WTC11 (cell line): ENCODE results near the gene ARL4A. TPM values are rescaled to one million over a fixed set of nuclear protein-coding genes. Genes with fewer than 3 reads are reported as not detected.

Experiments used
- ATF6 ChIP-seq: sonication (generic); formaldehyde crosslinking; IDR thresholded peaks from 2 replicates; pipeline ENCODE4 v1.8.1; 2023; ENCODE audit warnings: mild to moderate bottlenecking, missing genetic modification reagents
- CBFB ChIP-seq: sonication (generic); formaldehyde crosslinking; IDR thresholded peaks from 2 replicates; pipeline ENCODE4 v1.8.1; 2022; ENCODE audit warnings: mild to moderate bottlenecking, low read depth, missing genetic modification reagents
- CTCF ChIP-seq: fragments of 200-600 bp; IDR thresholded peaks from 2 replicates; pipeline ENCODE4 v1.8.0; 2022; ENCODE audit warnings: antibody characterized with exemption
- JAZF1 ChIP-seq: fragments of 250-450 bp; sonication (Bioruptor Pico); IDR thresholded peaks from 2 replicates; pipeline ENCODE4 v1.9.0; 2021; ENCODE audit warnings: moderate library complexity, mild to moderate bottlenecking, inconsistent platforms
- SP1 ChIP-seq: sonication (generic); formaldehyde crosslinking; conservative IDR thresholded peaks from 2 replicates; pipeline ENCODE4 v1.8.1; 2022; ENCODE audit warnings: missing genetic modification reagents
- ZNF219 ChIP-seq: sonication (generic); formaldehyde crosslinking; IDR thresholded peaks from 2 replicates; pipeline ENCODE4 v1.8.0; 2023; ENCODE audit warnings: missing genetic modification reagents, mild to moderate bottlenecking, borderline replicate concordance
- ZNF532 ChIP-seq: fragments of 250-450 bp; sonication (Bioruptor Pico); IDR thresholded peaks from 2 replicates; pipeline ENCODE4 v1.9.0; 2021; ENCODE audit warnings: mild to moderate bottlenecking, borderline replicate concordance
- total RNA-seq: library from RNA; stranded (reverse); gene quantifications from 3 replicates; pipeline ENCODE4 v1.2.3, GENCODE V29; 2021
- TF ChIP-seq, protein P1 (sequence below): fragments of 250-450 bp; sonication (Bioruptor Pico); IDR thresholded peaks from 2 replicates; pipeline ENCODE4 v2.1.2; 2022; ENCODE audit warnings: mild to moderate bottlenecking, moderate library complexity
- TF ChIP-seq, protein P2 (sequence below): sonication (generic); formaldehyde crosslinking; IDR thresholded peaks from 2 replicates; pipeline ENCODE4 v1.8.0; 2022; ENCODE audit warnings: mild to moderate bottlenecking, missing genetic modification reagents
- TF ChIP-seq, protein P3 (sequence below): sonication (generic); formaldehyde crosslinking; IDR thresholded peaks from 2 replicates; pipeline ENCODE4 v1.8.0; 2023; ENCODE audit warnings: missing genetic modification reagents, mild to moderate bottlenecking, borderline replicate concordance

ARL4A gene
- total RNA-seq, 1 experiment from 2014 or later, result 25.4 TPM

DNA sequence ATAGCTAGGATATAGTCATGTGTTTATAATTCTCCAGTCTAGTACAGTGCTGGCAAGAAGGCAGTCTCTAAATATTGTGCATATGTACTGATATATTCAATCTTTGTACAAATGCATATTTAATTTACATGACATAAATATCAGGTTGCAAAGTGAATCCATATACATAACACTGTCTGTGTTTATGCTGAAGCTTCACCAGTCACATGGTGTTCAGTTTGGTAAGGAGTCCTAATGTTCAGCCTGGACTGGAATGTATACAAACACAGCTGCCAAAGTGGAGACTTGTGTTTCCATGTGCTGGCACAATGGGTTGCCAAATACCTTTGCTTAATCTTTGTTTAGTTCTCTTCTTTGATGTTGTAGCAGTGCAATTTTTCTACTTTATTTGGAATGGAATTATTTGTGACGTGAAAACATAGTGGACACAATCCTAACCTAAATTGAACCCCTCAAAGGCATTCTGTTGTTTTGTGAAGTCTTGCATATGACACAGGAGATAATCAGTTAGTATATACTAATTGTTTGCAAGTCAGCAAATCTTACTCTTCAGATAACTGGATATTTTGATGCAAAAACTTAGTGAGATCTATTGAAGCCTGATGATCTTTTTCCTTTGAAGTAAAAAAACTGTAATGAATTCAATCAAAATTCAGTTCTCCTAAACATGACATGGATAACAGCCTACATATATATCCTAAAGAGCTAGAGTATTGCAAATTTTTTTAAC, 17.3 kb upstream of the ARL4A start (continued):
- TF ChIP-seq, protein P1, sequence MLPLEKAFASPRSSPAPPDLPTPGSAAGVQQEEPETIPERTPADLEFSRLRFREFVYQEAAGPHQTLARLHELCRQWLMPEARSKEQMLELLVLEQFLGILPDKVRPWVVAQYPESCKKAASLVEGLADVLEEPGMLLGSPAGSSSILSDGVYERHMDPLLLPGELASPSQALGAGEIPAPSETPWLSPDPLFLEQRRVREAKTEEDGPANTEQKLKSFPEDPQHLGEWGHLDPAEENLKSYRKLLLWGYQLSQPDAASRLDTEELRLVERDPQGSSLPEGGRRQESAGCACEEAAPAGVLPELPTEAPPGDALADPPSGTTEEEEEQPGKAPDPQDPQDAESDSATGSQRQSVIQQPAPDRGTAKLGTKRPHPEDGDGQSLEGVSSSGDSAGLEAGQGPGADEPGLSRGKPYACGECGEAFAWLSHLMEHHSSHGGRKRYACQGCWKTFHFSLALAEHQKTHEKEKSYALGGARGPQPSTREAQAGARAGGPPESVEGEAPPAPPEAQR (CRISPR knock-in tag), result no peak
- TF ChIP-seq ZNF219 (CRISPR knock-in tag) (no peak), JAZF1 (CRISPR knock-in tag) (no peak), ATF6 (no peak), CTCF (no peak), CBFB (CRISPR knock-in tag) (no peak), SP1 (CRISPR knock-in tag) (no peak), ZNF532 (CRISPR knock-in tag) (no peak)
- TF ChIP-seq, protein P2, sequence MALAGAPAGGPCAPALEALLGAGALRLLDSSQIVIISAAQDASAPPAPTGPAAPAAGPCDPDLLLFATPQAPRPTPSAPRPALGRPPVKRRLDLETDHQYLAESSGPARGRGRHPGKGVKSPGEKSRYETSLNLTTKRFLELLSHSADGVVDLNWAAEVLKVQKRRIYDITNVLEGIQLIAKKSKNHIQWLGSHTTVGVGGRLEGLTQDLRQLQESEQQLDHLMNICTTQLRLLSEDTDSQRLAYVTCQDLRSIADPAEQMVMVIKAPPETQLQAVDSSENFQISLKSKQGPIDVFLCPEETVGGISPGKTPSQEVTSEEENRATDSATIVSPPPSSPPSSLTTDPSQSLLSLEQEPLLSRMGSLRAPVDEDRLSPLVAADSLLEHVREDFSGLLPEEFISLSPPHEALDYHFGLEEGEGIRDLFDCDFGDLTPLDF (CRISPR knock-in tag), result no peak
- TF ChIP-seq, protein P3, sequence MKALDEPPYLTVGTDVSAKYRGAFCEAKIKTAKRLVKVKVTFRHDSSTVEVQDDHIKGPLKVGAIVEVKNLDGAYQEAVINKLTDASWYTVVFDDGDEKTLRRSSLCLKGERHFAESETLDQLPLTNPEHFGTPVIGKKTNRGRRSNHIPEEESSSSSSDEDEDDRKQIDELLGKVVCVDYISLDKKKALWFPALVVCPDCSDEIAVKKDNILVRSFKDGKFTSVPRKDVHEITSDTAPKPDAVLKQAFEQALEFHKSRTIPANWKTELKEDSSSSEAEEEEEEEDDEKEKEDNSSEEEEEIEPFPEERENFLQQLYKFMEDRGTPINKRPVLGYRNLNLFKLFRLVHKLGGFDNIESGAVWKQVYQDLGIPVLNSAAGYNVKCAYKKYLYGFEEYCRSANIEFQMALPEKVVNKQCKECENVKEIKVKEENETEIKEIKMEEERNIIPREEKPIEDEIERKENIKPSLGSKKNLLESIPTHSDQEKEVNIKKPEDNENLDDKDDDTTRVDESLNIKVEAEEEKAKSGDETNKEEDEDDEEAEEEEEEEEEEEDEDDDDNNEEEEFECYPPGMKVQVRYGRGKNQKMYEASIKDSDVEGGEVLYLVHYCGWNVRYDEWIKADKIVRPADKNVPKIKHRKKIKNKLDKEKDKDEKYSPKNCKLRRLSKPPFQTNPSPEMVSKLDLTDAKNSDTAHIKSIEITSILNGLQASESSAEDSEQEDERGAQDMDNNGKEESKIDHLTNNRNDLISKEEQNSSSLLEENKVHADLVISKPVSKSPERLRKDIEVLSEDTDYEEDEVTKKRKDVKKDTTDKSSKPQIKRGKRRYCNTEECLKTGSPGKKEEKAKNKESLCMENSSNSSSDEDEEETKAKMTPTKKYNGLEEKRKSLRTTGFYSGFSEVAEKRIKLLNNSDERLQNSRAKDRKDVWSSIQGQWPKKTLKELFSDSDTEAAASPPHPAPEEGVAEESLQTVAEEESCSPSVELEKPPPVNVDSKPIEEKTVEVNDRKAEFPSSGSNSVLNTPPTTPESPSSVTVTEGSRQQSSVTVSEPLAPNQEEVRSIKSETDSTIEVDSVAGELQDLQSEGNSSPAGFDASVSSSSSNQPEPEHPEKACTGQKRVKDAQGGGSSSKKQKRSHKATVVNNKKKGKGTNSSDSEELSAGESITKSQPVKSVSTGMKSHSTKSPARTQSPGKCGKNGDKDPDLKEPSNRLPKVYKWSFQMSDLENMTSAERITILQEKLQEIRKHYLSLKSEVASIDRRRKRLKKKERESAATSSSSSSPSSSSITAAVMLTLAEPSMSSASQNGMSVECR (CRISPR knock-in tag), result no peak
- TF ChIP-seq, all 79 proteins: peak for 0
